ENCODE results near the gene JARID2. TPM values are rescaled to one million over a fixed set of nuclear protein-coding genes. Genes with fewer than 3 reads are reported as not detected.
A peak's percentile ranks its signal among the peaks of the same experiment; 100 is the strongest.

JARID2 gene
- total and polyA plus RNA-seq, 2 of the 13 experiments (the other 11 are each of a cell fraction or from before 2014, with no cell fraction given): 7.5 to 10.3 TPM

DNA sequence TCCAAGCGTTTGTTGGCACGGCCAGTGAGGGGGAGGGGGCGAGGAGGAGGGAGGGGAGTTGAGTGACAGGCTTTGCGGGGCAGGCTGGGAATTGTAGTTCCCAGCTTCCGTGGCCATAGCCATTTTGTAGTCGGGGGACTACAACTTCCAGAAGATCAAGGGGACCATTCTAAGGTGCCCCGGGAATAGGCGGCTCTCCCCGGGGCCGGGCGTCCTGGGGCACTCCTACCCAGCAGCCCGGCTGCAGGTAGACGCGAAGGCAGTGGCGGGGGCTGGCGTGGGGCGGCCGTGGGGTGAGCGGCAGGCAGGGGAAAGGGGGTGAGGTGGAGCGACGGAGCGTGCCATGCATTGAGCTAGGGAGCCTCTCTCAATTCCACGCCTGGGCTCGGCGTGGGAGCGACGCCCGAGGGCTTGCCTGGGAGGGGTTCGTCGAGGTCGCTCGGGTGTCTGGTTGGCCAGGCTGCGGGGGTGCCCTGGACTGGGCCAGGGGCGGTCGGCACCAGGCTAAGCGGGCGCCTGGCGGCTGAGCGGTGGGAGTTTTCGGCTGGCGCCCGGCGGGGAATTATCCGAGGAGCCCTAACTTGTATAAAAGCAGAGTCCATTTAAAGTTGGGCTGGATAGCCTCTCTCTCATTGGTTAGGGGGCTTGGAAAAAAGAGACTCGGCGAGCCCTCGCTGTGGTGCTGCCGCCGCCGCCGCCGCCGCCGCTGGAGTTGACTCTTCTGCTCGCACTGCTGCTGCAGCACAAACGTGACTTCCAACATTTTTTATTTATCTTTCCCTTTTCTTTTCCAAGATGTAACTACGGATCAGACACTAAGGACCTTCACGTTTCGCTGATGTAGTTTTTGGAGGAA is at the start of gene JARID2 (continued):
- peak; percentile 74 for TF ChIP-seq HNRNPK (IDR thresholded peaks at IDR 0.05; ENCODE audit: low read depth, low read length, poor library complexity, severe bottlenecking)
- TF ChIP-seq ZNF326 (CRISPR knock-in tag; IDR thresholded peaks at IDR 0.05; ENCODE audit: borderline replicate concordance): no peak
- TF ChIP-seq ZNF557 (CRISPR knock-in tag; IDR thresholded peaks at IDR 0.05): no peak
- TF ChIP-seq HOXA5 (CRISPR knock-in tag; IDR thresholded peaks at IDR 0.05): no peak; the same call in 1 of the 2 replicates
- TF ChIP-seq SNRNP70 (IDR thresholded peaks at IDR 0.05; ENCODE audit: low read depth, low read length): no peak
- 0 out of 2 replicates have a peak, but pooled peaks have one; percentile 27 for TF ChIP-seq ZNF225 (CRISPR knock-in tag; IDR thresholded peaks at IDR 0.05)
- TF ChIP-seq HNRNPLL (IDR thresholded peaks at IDR 0.05; ENCODE audit: low read depth, low read length, poor library complexity, severe bottlenecking): peak; percentile 67
- TF ChIP-seq, protein P1, sequence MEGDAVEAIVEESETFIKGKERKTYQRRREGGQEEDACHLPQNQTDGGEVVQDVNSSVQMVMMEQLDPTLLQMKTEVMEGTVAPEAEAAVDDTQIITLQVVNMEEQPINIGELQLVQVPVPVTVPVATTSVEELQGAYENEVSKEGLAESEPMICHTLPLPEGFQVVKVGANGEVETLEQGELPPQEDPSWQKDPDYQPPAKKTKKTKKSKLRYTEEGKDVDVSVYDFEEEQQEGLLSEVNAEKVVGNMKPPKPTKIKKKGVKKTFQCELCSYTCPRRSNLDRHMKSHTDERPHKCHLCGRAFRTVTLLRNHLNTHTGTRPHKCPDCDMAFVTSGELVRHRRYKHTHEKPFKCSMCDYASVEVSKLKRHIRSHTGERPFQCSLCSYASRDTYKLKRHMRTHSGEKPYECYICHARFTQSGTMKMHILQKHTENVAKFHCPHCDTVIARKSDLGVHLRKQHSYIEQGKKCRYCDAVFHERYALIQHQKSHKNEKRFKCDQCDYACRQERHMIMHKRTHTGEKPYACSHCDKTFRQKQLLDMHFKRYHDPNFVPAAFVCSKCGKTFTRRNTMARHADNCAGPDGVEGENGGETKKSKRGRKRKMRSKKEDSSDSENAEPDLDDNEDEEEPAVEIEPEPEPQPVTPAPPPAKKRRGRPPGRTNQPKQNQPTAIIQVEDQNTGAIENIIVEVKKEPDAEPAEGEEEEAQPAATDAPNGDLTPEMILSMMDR (CRISPR knock-in tag; IDR thresholded peaks at IDR 0.05): 0 out of 2 replicates have a peak, but pooled peaks have one; percentile 3
- no peak for TF ChIP-seq ZFP36 (IDR thresholded peaks at IDR 0.05; ENCODE audit: borderline replicate concordance, low read depth, low read length, partially characterized antibody)
- TF ChIP-seq, protein P2, sequence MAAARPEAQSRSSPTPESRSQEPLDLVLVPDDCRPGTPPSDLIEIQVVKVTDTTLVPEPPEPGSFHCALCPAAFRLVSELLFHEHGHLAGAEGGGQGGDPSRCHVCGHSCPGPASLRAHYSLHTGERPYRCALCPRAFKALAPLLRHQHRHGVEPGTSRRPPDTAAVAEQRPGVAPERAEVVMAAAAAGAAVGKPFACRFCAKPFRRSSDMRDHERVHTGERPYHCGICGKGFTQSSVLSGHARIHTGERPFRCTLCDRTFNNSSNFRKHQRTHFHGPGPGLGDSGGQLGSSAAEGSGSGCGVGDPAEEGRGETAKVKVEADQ (CRISPR knock-in tag; IDR thresholded peaks at IDR 0.05; ENCODE audit: borderline replicate concordance): no peak
- peak; percentile 3; the same call in 1 of the 2 replicates for TF ChIP-seq ELF3 (CRISPR knock-in tag; IDR thresholded peaks at IDR 0.05)
- TF ChIP-seq RFX5 (IDR thresholded peaks at IDR 0.05; ENCODE audit: low read depth, low read length): no peak
- TF ChIP-seq, protein P3, sequence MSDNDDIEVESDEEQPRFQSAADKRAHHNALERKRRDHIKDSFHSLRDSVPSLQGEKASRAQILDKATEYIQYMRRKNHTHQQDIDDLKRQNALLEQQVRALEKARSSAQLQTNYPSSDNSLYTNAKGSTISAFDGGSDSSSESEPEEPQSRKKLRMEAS (IDR thresholded peaks at IDR 0.05): peak; percentile 78
- TF ChIP-seq HMG20B (CRISPR knock-in tag; conservative IDR thresholded peaks at IDR 0.05): peak; percentile 78; the same call in 1 of the 2 replicates
- TF ChIP-seq, protein P4, sequence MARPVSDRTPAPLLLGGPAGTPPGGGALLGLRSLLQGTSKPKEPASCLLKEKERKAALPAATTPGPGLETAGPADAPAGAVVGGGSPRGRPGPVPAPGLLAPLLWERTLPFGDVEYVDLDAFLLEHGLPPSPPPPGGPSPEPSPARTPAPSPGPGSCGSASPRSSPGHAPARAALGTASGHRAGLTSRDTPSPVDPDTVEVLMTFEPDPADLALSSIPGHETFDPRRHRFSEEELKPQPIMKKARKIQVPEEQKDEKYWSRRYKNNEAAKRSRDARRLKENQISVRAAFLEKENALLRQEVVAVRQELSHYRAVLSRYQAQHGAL (CRISPR knock-in tag; IDR thresholded peaks at IDR 0.05; ENCODE audit: not compliant biosample characterization): no peak
- TF ChIP-seq, protein P5, sequence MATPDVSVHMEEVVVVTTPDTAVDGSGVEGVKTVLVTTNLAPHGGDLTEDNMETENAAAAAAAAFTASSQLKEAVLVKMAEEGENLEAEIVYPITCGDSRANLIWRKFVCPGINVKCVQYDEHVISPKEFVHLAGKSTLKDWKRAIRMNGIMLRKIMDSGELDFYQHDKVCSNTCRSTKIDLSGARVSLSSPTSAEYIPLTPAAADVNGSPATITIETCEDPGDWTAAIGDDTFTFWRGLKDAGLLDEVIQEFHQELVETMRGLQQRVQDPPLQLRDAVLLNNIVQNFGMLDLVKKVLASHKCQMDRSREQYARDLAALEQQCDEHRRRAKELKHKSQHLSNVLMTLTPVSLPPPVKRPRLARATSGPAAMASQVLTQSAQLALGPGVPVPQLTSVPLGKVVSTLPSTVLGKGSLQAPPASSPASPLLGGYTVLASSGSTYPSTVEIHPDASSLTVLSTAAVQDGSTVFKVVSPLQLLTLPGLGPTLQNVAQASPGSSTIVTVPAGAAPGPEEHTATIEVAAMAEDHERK (CRISPR knock-in tag; IDR thresholded peaks at IDR 0.05; ENCODE audit: low read depth): 0 out of 2 replicates have a peak, but pooled peaks have one; percentile 23
- no peak for TF ChIP-seq RORA (CRISPR knock-in tag; IDR thresholded peaks at IDR 0.05)
- TF ChIP-seq, protein P6, sequence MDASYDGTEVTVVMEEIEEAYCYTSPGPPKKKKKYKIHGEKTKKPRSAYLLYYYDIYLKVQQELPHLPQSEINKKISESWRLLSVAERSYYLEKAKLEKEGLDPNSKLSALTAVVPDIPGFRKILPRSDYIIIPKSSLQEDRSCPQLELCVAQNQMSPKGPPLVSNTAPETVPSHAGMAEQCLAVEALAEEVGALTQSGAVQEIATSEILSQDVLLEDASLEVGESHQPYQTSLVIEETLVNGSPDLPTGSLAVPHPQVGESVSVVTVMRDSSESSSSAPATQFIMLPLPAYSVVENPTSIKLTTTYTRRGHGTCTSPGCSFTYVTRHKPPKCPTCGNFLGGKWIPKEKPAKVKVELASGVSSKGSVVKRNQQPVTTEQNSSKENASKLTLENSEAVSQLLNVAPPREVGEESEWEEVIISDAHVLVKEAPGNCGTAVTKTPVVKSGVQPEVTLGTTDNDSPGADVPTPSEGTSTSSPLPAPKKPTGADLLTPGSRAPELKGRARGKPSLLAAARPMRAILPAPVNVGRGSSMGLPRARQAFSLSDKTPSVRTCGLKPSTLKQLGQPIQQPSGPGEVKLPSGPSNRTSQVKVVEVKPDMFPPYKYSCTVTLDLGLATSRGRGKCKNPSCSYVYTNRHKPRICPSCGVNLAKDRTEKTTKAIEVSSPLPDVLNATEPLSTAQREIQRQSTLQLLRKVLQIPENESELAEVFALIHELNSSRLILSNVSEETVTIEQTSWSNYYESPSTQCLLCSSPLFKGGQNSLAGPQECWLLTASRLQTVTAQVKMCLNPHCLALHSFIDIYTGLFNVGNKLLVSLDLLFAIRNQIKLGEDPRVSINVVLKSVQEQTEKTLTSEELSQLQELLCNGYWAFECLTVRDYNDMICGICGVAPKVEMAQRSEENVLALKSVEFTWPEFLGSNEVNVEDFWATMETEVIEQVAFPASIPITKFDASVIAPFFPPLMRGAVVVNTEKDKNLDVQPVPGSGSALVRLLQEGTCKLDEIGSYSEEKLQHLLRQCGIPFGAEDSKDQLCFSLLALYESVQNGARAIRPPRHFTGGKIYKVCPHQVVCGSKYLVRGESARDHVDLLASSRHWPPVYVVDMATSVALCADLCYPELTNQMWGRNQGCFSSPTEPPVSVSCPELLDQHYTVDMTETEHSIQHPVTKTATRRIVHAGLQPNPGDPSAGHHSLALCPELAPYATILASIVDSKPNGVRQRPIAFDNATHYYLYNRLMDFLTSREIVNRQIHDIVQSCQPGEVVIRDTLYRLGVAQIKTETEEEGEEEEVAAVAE (CRISPR knock-in tag; IDR thresholded peaks at IDR 0.05; ENCODE audit: borderline replicate concordance): peak; percentile 94

Measured in HepG2 (cell line).